Measurements from ENCODE around the gene DSCAM.
"Not testable (repeated sequence)": the region's sequence is repeated elsewhere in the genome, so short reads cannot be mapped to it uniquely, and the experiment has no call there.

DSCAM gene, protein sequence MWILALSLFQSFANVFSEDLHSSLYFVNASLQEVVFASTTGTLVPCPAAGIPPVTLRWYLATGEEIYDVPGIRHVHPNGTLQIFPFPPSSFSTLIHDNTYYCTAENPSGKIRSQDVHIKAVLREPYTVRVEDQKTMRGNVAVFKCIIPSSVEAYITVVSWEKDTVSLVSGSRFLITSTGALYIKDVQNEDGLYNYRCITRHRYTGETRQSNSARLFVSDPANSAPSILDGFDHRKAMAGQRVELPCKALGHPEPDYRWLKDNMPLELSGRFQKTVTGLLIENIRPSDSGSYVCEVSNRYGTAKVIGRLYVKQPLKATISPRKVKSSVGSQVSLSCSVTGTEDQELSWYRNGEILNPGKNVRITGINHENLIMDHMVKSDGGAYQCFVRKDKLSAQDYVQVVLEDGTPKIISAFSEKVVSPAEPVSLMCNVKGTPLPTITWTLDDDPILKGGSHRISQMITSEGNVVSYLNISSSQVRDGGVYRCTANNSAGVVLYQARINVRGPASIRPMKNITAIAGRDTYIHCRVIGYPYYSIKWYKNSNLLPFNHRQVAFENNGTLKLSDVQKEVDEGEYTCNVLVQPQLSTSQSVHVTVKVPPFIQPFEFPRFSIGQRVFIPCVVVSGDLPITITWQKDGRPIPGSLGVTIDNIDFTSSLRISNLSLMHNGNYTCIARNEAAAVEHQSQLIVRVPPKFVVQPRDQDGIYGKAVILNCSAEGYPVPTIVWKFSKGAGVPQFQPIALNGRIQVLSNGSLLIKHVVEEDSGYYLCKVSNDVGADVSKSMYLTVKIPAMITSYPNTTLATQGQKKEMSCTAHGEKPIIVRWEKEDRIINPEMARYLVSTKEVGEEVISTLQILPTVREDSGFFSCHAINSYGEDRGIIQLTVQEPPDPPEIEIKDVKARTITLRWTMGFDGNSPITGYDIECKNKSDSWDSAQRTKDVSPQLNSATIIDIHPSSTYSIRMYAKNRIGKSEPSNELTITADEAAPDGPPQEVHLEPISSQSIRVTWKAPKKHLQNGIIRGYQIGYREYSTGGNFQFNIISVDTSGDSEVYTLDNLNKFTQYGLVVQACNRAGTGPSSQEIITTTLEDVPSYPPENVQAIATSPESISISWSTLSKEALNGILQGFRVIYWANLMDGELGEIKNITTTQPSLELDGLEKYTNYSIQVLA (N-terminal part only)

DNA sequence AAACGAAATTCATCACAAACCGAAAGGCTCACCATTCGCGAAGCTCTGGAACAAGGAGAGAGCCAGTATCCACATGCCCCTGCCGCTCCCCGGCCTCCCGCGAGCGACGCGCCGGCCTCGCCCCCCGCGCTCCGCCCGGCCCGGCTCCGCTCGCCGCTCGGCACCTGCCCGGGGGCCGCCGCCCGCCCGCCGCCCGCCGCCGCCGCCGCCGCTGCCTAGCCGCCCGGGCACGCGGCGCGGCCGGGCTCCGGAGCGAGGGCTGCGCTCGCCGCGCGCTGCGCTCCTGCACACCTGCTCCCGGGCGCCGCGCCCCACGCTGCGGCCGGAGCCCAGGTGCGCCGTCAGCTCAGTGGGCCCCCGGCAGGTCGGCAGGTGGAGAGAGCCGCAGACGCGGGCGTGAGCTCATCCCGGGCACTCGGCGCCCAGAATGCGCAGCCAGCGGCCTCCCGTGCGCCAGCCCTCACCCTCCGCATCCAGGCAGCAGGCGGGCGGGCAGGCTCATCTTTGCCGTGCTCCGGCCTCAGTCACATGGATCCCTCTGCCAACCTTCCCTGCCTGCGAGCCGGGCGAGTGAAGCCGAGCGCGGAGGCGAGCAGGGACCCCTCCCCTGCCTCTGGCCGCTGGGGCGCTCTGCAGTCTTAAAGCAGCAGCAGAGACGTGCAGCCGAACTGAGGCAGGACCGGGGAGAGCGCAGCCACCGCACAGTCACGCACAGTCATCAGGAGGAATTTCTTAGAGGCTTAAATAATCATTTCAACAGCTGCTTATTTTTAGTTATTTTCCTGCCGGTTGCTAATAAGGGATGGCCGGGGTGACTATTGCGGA, at the start of gene DSCAM:
Gene DSCAM, minus strand, starts transcription at position 572 of the 825 bp plus-strand sequence. Its CDS starts 497 bp downstream, at position 75.
- DNase-seq (ENCODE audit: low read depth), result no peak

DNA sequence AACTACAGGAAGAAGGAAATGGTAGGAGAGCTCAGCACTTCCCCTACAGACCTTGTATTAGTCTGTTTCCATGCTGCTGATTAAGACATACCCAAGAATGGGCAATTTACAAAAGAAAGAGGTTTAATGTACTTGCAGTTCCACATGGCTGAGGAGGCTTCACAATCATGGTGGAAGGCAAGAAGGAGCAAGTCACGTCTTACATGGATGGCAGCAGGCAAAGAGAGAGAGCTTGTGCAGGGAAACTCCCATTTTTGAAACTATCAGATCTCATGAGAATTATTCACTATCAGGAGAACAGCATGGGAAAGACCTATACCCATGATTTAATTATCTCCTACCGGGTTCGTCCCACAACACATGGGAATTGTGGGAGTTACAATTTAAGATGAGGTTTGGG, 48.7 kb upstream of the DSCAM start:
- DNase-seq (ENCODE audit: low read depth), result not testable (repeated sequence)

DNA sequence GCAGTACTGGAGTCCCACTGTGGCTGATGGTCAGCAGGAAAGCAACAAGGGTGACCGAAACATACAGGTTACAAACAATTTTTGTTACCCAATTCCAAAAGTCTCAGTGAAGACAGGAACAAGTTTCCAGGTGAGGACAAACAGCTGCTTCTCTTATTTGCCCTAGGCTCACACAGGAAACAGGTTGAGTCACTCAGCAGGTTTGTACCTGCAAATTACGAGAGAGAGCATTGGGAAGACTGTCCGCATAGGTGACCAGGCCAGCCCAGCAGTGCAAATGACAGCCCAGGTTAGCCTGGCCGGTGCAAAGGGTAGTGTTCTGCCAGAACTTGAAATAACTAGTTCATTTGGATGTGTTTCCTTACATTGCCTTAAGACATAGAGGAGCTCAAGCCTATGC, 40.0 kb upstream of the DSCAM start:
- no peak for DNase-seq (ENCODE audit: low read depth)

DNA sequence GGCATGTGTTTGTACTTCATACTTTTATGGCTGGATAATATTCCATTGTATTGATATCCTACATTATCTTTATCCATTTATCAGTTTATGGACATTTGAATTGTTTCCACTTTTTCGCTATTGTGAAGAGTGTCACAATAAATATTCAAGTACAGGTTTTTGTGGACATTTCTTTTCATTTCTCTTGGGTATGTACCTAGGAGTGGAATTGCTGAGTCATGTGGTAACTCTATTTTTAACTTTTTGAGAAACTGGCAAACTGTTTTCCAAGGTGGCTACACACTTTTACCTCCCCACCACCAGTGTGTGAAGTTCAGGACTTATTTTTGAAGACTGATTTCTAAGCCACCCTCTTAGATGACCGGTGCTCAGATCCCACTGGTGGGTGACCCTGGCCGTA, 39.0 kb upstream of the DSCAM start:
- DNase-seq (ENCODE audit: low read depth), result no peak

DNA sequence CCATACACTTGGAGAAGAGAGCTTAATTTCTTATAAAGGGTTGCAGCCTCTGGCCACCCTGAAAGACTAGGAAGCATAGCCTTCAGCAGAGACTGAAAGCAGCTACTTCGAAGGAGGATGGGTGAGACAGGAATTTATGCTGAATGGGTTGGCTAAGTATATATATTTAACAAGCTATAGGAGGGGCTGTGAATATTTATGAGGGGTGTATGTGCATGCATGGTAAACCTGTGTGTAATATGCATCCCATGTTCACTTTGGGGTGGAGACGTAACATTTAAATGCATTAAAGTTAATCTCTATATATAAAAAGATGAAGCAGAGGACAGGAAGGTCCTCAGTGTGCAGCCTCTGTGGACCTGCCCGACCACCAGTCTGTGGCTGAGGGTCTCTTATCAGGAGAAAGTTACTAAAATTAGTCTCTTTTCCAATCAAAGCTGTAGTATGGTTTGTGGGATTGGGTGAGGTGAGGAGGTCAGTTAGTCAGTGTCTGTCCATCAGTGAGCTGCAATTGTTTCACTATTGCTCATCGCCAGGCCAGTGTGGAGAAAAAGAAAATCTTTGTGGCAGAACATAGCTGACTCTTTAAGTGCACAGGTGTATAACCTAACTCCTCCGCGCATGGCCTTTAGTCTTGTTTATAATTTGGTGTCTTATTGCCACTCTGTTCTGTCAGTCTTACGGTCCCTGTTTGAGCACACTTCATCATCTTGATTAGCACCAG, 35.4 kb upstream of the DSCAM start:
- no peak for DNase-seq (ENCODE audit: low read depth)

DNA sequence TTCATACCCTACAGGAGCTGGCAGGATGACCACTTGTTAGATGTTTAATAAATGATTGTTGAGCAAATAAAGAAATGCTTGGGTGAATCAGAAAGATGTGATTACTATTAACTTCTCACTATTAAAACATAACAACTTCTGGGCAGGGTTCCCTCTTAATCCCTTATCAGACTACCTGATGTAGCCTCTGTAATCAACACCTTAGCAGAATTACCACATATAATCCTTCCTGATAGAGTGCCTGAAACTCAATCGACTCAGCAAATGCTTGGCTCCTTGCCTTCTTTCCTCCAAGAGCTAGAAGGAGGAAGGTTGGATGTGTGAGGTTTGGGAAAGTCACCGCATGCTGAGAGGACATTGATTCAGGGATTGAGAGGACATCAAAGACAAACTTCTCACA, 34.8 kb upstream of the DSCAM start:
- DNase-seq (ENCODE audit: low read depth), result no peak

DNA sequence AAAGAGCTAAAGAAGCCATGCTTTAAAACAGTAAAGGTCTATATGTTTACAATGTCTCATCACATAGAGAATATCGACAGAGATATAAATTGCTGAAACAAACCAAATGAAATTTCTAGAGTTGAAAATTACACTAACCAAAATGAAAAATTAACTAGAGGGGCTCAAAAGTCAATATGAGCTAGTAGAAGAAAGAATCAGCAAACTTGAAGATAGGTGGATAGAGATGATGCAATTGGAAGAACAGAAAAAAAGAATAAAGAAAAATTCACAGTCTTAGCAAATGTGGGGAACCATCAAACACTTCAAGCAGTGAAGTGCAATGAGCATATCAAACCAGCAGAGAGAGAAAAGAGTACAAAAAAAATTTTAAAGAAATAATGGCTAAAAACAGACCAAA, 24.1 kb upstream of the DSCAM start:
- DNase-seq (ENCODE audit: low read depth), result no peak

DNA sequence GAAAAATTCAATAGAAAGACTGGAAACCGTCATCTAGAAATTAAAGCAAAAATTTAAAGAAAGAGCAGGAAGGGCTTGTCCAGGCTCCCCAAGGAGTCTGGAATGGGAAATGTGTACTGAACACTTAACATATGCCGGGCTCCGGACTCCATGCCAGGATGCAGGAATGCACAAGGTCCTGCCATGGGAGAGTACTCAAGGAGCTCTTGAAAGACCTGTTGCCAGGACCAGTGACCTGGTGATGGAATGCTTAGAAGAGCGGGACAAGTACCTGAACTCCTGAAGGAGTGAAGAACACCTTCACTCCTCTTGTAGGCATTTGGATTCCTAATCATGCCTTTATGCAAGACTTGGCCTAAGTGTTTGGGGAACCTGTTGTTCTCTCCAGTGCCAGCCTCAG, 16.9 kb upstream of the DSCAM start:
- no peak for DNase-seq (ENCODE audit: low read depth)

DNA sequence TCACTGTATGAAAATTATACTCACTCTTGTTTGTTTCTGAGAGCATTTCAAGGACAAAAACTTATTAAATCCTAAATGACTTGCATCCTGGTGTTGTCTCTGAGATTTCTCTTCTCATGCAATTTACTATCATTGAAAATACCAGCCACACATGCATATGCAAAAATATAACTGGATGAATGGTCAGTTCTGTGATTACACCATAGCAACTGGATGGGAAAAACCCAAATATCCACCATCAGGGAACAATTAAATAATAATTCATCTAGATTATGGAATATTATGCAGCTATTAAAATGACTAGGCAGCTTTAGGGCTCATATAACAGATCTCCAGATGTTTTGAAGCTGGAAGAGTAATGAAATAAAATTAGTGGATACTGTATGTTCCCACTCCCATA, 11.6 kb upstream of the DSCAM start:
- DNase-seq (ENCODE audit: low read depth), result no peak

DNA sequence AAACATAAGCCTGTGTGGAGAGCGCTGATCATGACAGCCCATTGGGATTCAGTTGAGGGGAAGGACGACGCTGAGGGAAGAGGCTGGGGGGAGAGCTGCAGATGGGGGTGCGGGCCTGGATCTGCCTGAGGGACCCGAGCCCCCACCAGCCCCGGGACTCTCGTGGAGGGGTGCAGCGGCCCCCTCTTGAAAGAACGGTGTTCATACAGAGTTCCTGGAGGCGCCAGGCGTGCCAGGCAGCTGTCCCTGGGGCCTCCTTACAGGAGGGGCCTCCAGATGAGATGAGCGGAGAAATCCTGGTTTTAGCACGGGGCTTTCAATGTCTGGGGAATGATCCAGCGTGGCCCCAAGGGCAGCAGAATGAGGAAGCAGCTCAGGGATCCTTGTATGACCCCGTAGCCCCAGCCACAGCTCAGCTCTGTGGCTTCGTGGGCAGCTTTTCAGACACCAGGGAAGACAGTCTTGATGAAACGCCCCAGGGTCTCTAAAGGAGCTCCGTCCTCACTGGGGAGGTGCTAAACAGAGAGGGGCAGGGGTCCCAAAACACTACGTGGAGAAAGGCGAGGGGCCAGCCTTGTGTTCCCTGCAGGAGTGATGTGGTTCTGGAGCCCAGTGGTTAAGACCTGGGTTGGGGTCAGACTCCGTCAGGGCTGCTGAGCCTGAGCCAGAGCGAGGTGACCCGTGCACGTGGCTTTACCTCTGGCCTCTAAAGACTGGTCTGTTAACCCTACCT, 7.2 kb upstream of the DSCAM start:
- no peak for DNase-seq (ENCODE audit: low read depth)

DNA sequence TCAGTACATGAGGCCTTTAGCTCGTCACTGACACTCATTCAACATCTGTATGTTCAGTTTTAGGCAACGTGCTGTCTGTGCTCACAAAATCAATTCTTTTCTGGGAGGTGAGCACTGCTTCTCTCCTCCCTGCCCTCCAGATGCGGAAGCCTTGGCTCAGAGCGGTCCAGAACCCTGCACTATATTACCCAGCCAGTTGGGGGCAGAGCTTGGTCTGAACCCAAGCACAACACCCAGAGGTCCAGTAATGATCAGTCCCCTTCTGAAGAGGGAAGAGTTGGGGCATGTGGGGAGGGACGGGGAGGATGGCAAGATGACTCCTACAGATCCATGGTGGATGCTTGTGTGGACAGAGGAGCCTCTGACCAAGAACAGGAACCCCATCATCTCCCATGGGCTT, 5.6 kb upstream of the DSCAM start:
- DNase-seq (ENCODE audit: low read depth), result no peak

DNA sequence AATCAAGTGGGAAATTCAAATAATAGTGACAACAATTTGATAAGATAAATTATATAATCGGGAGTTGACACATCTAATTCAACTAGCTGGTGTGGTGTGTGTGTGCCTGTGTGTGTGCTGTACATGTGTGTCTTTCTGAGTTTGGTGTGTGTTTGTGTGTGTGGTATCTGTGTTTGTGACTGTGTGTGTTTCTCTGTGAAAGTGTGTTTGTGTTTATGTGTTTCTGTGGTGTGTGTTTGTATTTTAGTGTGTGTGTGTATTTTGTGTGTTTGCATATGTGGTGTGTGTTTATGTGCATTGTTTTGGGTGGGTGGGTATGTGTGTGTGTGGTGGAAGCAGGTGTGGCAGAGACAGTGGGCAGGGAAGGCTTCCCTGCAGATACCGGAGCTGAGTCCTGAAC, 4.8 kb upstream of the DSCAM start:
- no peak for DNase-seq (ENCODE audit: low read depth)

DNA sequence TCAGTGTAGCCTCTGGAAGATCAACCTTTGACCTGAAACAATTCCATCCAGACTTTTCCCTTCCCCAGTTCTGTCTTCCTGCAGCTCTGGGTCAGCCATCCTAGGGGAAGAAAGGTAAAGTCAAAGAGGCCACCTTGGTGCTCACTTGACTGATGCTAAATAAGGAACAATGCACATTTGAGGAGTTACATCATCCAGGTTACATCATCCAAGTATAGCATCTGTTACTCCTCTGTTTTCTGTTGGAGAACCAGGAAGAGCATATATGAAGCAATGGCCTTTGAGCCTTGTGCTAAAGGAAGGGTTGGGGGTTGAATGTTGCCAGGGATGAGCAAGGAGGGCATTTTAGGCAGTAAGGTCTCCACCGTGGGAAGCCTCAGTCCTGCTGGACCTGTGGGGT, 3.1 kb upstream of the DSCAM start:
- no peak for DNase-seq (ENCODE audit: low read depth)

DNA sequence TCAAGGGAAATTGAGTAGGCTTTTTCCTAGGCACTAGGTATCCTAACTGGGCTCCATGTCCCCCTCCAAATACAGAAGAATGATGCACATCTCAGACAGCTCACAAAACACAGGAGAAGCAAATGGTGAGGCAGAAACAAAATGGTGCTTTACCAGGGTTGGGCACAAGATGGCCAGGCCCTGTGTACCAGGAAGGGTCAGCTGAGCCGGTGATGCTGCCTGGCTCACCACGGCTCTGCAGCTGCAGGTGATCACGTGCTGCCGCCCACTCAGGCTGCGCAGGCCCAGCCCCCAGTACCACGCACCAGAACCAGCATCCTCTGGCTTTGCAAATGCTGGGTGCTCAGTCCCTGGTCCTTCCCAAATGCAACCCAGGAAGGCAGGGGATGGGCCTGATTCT, 993 bp upstream of the DSCAM start:
- DNase-seq (ENCODE audit: low read depth), result no peak

DNA sequence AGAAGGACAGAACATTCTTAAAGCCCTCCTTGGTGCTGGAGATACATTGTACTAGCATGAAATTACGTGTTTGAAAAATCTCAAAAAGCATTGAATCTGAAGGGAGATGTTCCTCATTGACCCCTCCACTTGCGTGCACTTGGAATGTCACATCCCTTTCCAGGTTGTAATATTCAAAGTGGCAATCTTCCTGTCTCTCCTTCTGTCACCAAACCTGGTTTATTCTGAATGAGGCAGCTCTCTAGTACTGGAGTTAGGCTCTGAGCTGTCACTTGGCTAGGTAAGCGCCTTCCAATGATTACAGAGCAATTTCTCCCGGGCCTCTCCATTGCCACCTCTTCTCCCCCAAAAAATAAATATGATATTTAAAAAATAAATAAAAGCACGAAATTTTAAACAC, 855 bp downstream of the DSCAM start:
- no peak for DNase-seq (ENCODE audit: low read depth)

DNA sequence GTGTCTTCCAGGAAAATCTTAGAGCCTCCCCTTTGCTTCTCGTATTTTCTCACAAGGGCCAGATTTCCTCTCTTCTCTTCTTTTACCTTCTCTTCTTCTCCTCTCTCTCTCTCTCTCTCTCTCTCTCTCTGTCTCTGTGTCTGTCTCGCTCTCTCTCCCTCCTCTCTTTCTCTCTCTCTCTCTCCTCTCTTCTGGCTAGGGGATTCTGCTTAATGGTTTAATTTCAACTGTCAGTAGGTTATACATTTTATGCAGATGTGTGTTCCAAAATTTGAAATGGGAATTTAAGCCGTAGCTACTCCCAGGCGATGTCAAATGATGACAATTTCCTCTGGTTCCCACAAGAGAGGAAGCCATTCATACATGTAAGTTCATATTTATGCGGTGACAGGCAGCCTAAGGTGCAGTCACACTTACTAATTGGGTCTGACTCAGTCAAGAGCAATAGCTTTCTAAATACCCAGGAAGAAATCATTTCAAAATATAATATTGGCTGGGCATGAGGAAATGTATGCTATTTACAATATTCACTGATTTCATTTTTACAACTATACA, 1.4 kb downstream of the DSCAM start:
- DNase-seq (ENCODE audit: low read depth), result no peak

DNA sequence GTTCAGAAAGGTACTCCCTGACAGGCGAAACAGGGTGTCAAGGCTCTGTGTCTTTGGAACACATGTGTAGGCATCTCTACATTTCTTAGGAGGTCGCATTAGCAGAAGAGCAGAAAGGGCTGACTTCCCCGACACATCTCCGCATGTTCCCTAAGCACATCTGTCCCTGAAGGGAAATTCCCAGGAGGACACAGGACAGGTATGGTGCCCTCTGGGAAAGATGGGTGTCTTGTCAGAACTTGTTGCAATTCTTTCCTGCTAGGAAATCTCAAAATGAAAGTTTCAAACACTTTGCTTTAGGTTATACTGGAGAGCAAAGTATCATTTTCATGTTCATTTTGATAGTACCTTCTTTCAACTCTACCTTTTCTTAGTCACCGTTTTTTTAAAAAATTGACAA, 2.0 kb downstream of the DSCAM start:
- no peak for DNase-seq (ENCODE audit: low read depth)

DNA sequence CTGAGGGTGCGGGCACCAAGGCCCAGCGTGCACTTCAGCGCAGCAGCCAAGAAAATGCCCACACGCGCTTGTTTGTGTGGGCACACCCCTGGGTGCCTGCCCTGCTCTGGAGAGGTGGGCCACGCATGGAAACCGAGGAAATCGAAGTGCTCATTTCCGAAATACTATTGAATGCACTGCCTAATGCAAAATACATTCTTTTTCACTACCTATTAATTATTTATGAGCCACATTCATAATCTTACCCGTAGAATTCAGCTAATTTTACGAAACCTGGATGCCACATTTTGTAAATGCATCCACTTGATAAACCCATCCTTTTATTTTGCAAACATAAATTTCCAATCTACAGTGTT, 4.8 kb downstream of the DSCAM start:
- DNase-seq (ENCODE audit: low read depth), result no peak

DNA sequence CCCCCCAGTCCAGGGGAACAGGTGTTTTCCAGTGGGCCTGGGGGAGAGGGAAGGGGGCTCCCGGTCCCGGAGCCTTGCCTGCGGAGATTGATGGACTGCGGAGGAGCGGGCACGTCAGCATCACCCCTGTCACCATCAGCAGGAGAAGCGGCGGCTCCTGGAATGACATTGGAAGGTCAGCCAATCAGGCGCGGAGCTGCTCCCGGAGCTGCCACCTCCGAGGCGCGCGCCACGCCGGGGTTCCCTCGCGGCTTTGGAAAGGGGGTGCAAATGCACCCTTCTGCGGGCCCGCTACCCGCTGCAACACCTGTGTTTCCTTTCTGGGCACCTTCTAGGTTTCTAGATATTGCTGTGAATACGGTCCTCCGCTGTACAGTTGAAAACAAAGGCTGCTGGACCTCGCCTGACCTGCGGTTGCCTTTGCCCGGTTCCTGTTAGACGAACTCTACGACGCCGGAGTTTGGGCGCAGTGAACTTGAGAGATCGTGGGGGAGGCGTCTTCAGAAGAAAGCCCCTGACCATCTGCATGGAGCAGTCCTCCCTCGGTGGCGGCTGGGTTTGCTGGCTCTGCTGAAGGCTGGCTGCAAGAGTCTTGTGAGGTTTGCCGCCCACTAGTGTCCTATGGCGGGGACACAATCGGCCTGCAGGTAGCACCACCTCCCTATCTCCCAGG, 5.3 kb downstream of the DSCAM start:
- no peak for DNase-seq (ENCODE audit: low read depth)
